Small intestine (tissue), 7 donors: ENCODE results near the gene DIRAS1. TPM values are rescaled to one million over a fixed set of nuclear protein-coding genes. Genes with fewer than 3 reads are reported as not detected.
A peak's percentile ranks its signal among the peaks of the same experiment; 100 is the strongest.

ENCODE experiments used
- DNase-seq, 2 donors: peaks; one replicate each; pipeline versions ENCODE4 v3.0.0 to v3.0.0-alpha.2; 2013
- FAIRE-seq: peaks from 2 replicates; lab custom pipeline; 2012; peaks lifted over from hg19 to GRCh38; lab: Jason Lieb, UNC
- H3K27ac ChIP-seq, 3 donors: one replicate each; pipeline ENCODE4 v1.5.1; 2013; ENCODE audit warnings: low read length in 2 of 3, mild to moderate bottlenecking in 2 of 3, control low read depth in 1 of 3, inconsistent platforms in 1 of 3, low read depth in 1 of 3, moderate library complexity in 1 of 3
- H3K27me3 ChIP-seq, 3 donors: one replicate each; pipeline ENCODE4 v1.6.1; 2013; ENCODE audit warnings: low read length in 3 of 3, inconsistent platforms in 1 of 3; ENCODE audit not compliant: control insufficient read depth in 3 of 3, insufficient read depth in 3 of 3
- H3K36me3 ChIP-seq, 3 donors: one replicate each; pipeline ENCODE4 v1.6.1; 2013; ENCODE audit warnings: low read length in 3 of 3, inconsistent platforms in 1 of 3, low read depth in 1 of 3, mild to moderate bottlenecking in 1 of 3, moderate library complexity in 1 of 3; ENCODE audit not compliant: control insufficient read depth in 3 of 3, insufficient read depth in 2 of 3
- H3K4me1 ChIP-seq, 3 donors: one replicate each; pipeline ENCODE4 v1.6.1; 2013; ENCODE audit warnings: low read length in 2 of 3, inconsistent platforms in 1 of 3, low read depth in 1 of 3, mild to moderate bottlenecking in 1 of 3, moderate library complexity in 1 of 3; ENCODE audit not compliant: control insufficient read depth in 3 of 3, insufficient read depth in 2 of 3
- H3K4me3 ChIP-seq, 3 donors: one replicate each; pipeline ENCODE4 v1.5.1; 2013; ENCODE audit warnings: low read length in 3 of 3, control low read depth in 1 of 3, inconsistent platforms in 1 of 3, low read depth in 1 of 3, mild to moderate bottlenecking in 1 of 3, moderate library complexity in 1 of 3
- H3K9me3 ChIP-seq, 2 donors: one replicate each; pipeline ENCODE4 v1.6.1; 2013; ENCODE audit warnings: low read depth in 1 of 2, low read length in 1 of 2; ENCODE audit not compliant: control insufficient read depth in 2 of 2, insufficient read depth in 1 of 2
- WGBS, 3 donors: extraction: QIAGEN DNeasy Blood & Tissue Kit; methylation state at CpG; one replicate each; pipeline ENCODE4 v1.1.7; 2013; 5-methylcytosine and 5-hydroxymethylcytosine counted together
- polyA plus RNA-seq, 4 donors: library from polyadenylated mRNA; stranded (reverse) in 3 of 4; unstranded in 1 of 4; fragments of 200-250 nt in 3 of 4; fragments of 120-200 nt in 1 of 4; gene quantifications; one replicate each; pipeline versions ENCODE4 v1.2.1 to v1.2.3, GENCODE V29; 2013
- donor health status: healthy with polysubstance abuse.
- donor health status: control.
- donor health status: control.
- donor health status: Bipolar disorder and iron deficiency.
- donor health status: healthy.

Gene DIRAS1
- polyA plus RNA-seq, 4 donors: 0.25 to 3.0 (median 1.6) TPM; not detected in 1

DNA sequence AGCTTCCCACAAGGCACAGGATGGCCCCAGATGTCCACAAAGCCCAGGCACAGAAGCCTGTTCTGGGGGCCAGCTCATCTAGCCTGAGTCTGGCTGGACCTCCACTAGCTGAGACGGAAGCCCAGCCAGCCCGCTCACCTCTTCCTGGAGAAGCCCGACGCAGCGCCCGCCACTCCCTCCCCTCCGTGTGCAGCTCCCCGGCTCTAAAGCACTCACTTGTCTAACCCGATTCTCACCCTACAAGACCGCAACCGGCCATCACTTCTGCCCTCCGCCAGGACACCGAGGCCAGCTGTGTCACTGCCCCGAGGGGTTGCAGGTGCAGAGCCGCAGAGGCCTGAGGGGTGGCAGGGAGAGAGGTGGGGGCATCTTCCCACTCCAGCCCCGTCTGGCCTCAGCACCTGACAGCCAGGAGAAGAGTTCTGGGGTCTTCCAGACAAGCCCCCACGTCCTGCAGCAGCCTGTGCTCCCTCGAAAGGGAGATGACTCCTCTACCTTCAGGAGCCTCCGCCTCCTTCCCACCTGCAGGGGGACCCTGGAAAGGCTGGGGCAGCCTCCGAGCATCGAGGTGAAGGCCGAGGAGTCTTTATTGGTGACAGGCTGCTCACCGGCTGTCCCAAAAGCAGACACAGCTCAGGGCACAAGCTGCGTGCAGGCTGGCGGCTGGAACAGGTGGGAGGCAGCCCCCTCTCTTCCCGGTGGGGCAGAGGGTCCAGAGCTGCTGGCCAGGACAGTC, 5.9 kb upstream of the DIRAS1 start:
- DNase-seq (no peak), FAIRE-seq (no peak)
- WGBS, 3 donors: 18 to 24% (median 19%) methylated on average over 23 to 26 of the region's 26 CpGs
- Histone ChIP-seq H3K27me3 (peaks cover 8 to 41% (median 12%) of the 10 kb centered on the region in 3 donors), H3K4me1 (no peaks in the 10 kb centered on the region), H3K27ac (no peak overlapping the region), H3K9me3 (peaks cover 0 to 2% of the 10 kb centered on the region in 2 donors), H3K36me3 (peaks cover 0 to 7% (median 0%) of the 10 kb centered on the region in 3 donors), H3K4me3 (no peak overlapping the region)

DNA sequence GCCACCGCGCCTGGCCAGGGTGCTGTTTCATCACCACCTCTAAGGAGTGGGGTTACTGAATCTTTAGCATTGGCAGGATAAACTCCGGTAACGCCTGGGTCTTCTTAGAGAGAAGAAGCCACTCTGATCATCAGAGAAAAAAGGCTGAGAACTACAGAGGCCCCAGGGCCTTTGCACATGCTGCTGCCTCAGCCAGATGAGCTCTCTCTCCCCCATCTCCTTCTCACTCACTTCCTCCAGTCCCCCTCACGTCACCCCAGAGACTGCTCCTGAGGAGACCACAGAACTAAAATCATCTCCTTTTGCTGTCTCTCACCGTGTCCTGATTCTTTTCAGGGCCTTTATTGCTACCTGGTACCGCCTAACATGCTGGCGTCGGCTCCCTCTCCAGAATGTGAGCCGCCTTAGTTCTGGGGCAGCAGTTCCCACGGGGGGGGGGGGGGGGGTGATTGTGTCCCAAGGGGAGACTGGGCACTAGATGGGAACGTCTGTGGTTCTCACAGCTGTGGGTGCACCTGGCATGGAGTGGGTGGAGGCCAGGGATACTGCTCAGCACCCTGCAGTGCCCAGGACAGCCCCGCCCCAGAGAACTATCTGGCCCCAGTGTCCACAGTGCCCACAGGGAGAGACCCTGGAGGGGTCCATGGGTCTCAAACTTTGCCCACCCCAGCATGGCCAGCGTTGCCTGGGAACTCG, 5.1 kb upstream of the DIRAS1 start:
- DNase-seq: no peak
- Histone ChIP-seq H3K27ac (no peak overlapping the region), H3K27me3 (peaks cover 9 to 48% (median 14%) of the 10 kb centered on the region in 3 donors), H3K9me3 (peaks cover 0 to 2% of the 10 kb centered on the region in 2 donors), H3K36me3 (no peaks in the 10 kb centered on the region), H3K4me3 (no peak overlapping the region), H3K4me1 (no peaks in the 10 kb centered on the region)
- 67 to 78% (median 76%) methylated on average over 13 to 15 of the region's 15 CpGs for WGBS, 3 donors
- FAIRE-seq: no peak

DNA sequence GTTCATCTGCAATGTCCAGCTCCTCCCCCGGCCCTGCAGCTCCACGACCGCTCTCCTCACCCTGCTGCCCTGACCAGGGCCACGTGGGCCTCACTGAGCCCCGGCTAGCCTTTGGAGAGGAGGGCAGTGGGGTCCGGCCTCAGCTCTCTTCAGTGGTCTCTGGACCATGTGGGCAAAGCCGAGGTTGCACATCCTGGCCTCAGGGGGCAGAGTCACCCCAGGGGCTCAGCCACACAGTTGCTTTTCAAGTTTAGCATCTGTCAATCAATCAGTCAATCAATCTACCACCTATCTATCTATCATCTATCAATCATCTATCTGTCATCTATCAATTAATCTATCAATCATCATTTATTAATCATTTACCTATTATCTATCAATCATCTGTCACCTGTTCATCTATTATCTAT, 3.0 kb upstream of the DIRAS1 start:
- no peaks in the 10 kb centered on the region for H3K9me3 ChIP-seq
- H3K27ac ChIP-seq: no peak overlapping the region
- H3K36me3 ChIP-seq: no peaks in the 10 kb centered on the region
- FAIRE-seq (no peak), DNase-seq (no peak)
- no peak overlapping the region for H3K4me3 ChIP-seq
- WGBS, 3 donors: 51 to 57% (median 53%) methylated on average over 7 of the region's 7 CpGs
- H3K27me3 ChIP-seq: peaks cover 9 to 63% (median 14%) of the 10 kb centered on the region in 3 donors
- no peaks in the 10 kb centered on the region for H3K4me1 ChIP-seq

DNA sequence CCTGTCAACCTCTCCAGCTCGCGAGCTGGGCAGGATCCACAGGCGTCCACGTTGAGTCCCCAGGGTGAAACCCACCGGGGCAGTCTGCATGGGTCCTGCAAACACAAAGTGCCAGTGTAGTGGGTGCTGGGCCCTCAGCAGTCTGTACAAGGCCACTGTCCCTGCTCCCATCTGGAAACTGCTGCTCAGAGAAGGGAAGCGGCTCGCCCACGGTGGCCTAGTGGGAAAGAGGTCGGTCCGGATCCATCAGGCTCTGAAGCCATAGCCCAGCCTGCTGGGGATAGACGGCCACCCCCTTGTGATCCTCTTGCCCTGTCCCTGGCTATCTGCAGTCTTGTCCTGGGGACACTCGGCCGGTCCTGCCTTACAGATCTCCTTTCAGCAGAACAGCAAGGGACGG, 2.6 kb upstream of the DIRAS1 start:
- Histone ChIP-seq H3K9me3 (no peaks in the 10 kb centered on the region), H3K4me3 (no peak overlapping the region), H3K4me1 (no peaks in the 10 kb centered on the region), H3K36me3 (no peaks in the 10 kb centered on the region), H3K27ac (no peak overlapping the region), H3K27me3 (peaks cover 9 to 65% (median 14%) of the 10 kb centered on the region in 3 donors)
- DNase-seq (no peak), FAIRE-seq (no peak)
- 73 to 77% (median 77%) methylated on average over 9 to 14 of the region's 14 CpGs for WGBS, 3 donors

DNA sequence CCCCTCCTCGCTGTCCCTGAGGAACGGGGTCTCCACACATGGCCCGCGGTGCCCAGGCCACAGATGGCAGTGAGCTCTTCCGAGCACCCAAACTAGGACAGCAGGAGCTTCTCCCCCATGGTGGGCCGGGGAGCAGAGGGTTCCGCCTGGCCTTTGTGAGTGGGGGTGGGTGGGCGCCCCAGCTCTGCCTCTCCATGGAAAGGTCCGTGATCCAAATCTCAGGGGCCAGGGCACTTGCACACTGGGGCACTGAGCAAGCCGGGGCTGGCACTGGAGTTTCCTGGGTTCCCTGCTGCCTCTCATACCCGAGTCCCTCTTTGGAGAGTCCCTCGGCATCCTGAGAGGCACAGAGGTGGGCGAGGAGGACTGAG, 2.2 kb upstream of the DIRAS1 start:
- 72 to 85% (median 82%) methylated on average over 12 to 13 of the region's 13 CpGs for WGBS, 3 donors
- Histone ChIP-seq H3K27me3 (peaks cover 9 to 65% (median 14%) of the 10 kb centered on the region in 3 donors), H3K36me3 (no peaks in the 10 kb centered on the region), H3K27ac (no peak overlapping the region), H3K4me3 (no peak overlapping the region), H3K4me1 (no peaks in the 10 kb centered on the region), H3K9me3 (no peaks in the 10 kb centered on the region)
- no peak for DNase-seq
- FAIRE-seq: no peak

DNA sequence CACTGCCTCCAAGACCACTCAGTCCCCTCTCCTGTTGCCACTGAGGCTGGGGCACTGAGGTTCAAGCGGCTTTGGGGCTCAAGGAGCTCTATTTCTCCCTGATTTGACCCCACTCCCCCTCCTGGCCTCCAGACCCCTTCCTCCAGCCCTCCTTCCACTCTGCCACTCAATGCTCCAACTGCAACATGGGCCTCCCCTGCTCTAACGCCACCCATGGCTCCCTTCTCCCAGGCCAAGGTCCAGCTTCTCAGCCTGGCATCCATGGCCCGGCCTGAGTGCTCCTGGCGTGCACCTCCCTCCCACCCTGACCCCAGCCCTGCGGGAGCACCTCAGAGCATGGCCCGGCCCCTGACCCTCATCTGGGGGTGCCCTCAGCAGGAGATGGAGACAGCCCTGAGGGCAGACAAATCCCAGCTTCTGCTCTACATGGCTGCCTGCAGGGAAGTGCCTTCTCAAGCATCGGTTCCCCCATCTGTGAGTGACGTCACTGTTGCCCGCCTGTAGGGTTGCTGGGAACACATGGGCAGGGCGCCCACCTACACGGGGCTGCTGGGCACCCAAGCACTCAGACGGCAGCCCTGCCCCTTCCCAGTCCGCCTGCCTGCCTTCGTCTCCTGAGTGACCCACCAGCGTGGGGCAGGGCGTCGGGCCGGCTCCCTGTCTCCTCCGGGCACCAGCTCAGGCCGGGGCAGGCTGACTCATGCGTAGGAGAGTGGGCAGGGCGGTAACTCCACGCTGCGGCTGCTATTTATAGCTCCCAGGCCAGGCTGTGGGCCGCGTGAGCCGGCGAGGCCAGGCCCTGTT, 1.6 kb upstream of the DIRAS1 start:
- Histone ChIP-seq H3K27ac (no peak overlapping the region), H3K4me3 (no peak overlapping the region), H3K27me3 (peaks cover 9 to 64% (median 14%) of the 10 kb centered on the region in 3 donors), H3K9me3 (no peaks in the 10 kb centered on the region), H3K4me1 (no peaks in the 10 kb centered on the region), H3K36me3 (no peaks in the 10 kb centered on the region)
- no peak for DNase-seq
- 40 to 53% (median 41%) methylated on average over 18 to 28 of the region's 28 CpGs for WGBS, 3 donors
- no peak for FAIRE-seq

DNA sequence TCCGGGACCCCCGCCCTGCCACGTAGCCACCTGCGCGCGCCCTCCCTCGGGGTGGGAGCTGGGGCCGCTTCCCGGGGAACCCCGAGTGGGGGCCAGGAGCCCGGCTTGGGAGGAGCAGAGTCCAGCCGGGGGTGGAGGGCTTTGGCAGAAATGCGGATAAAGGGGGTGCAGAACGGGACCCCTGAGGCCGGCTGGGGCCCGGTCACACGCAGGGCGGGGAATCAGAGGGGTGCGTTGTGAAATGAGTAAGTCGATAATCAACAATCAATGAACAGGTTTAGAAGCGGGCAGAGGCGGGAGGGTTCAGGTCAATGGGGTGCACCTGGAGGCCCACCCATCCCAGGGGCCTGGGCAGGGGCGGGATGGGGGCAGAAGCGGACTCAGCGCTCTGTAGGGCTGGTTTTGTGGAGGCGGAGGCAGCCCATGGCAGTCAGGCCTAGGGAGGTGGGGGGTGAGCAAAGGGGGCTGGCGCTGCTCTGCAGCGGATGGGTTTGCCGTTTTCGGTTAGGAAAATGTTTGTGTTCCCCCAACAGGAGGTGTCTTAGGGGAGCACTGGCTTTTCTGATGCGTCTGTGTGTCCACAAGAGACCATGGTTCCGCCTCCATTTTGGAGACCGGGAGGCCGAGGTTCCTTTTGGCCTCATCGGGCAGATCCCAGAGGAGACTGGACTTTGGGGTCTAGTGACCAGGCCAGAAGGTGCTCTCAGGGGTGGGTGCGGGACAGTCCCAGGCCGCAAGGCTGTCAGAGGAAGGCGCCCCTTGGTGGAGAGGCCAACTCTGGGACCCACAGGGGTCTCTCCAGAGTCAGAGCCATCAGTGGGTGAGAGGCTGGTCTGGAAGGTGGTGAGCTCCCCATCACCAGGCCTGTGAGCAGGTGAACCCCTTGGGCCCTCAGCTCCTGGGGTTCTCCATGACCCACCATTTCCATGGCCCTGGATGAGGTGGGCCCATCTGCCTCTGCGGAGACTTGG, 683 bp upstream of the DIRAS1 start:
- Histone ChIP-seq H3K36me3 (no peaks in the 10 kb centered on the region), H3K4me3 (peak overlapping the region; percentile 17 to 26 (median 19)), H3K4me1 (no peaks in the 10 kb centered on the region), H3K9me3 (no peaks in the 10 kb centered on the region), H3K27ac (no peak overlapping the region), H3K27me3 (peaks cover 6 to 58% (median 14%) of the 10 kb centered on the region in 3 donors)
- FAIRE-seq (no peak), DNase-seq (no peak)
- 23 to 36% (median 27%) methylated on average over 29 to 39 of the region's 39 CpGs for WGBS, 3 donors
